GM19328 (cell line): Measurements from ENCODE around the gene TLR7.
A peak's percentile ranks its signal among the peaks of the same experiment; 100 is the strongest.

ENCODE experiments used
- ATAC-seq: cut with Tn5 transposase; IDR thresholded peaks from one replicate; pipeline ENCODE4 v1.9.1; 2021; ENCODE audit warnings: mild to moderate bottlenecking, moderate library complexity; ENCODE audit not compliant: unreplicated experiment

TLR7 gene

DNA sequence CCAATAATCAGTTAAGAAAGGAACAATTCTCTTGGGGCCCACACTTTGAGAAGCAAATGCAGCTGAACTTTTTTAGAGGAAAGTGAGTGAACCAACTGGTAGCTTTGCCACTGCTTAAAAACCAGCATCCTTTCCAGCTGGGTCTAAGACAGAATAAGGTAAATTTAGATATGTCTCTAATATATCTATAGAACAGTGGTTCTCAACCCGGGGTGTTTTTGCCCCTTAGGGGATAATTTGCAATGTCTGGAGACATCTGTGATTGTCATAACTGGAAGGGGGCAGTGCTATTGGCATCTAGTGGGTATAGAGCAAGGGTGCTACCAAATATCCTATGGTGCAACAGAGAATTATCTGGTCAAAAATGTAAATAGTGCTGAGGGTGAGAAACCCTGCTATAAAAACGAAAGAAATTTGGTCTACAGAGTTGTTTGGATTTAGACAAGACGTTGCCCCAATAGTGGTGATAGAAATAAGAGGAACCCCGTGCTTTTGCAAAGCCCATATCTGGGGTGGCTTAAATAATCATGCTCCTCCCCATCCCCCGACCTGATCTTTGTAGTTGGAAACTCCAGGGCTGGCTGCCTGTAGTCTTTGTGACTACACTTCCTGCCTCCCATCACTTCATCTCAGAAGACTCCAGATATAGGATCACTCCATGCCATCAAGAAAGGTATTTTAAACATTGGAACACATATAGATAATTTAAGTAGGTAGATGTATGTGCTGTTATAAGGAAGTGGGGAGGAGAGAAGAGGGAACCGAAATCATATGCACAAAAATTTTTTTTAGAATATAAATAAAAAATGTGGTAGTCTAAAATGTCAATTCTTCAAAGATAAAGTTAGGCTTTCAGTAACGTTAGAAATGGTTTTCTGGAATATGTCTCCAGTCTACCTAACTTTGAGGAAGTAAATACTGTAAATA is at the start of gene TLR7:
TLR7 (plus strand) TSS at position 622 of the 927 bp plus-strand sequence. CDS start 507 bp downstream, outside the sequence.
- ATAC-seq = no peak

DNA sequence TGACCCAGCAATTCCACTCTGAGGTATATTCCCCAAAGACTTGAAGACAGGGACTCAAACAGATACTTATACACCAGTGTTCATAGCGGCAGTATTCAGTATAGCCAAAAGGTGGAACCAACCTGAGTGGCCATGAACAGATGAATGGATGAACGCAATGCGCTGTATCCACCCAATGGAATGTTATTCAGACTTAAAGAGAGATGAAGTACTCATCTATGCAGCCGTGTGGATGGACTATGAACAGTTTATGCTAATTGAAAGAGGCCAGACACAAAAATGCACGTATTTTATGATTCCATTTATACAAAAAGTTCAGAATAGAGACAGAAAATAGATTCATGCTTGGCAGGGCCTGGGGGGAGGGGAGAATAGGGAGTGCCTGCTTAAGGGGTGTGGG is 49.3 kb upstream of the TLR7 start:
- no peak for ATAC-seq

DNA sequence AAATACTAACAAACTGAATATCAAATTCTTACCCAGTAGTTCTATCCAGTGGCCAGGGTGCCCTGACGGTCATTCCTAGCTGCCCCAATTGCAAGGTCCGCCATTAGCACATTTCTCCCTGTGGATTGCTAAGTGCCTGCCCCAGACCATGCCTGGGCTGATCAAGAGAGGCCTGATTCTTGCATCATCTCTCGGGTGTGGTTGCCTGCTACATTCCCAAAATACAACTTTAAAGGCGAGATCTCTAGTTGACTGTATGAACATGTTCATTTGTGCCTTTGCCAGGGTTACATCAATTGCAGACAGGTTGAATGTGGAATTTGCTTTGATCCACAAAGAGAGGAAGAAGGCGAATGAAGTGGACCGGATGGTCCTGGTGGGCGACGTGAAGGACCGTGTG is 47.6 kb upstream of the TLR7 start:
- no peak for ATAC-seq

DNA sequence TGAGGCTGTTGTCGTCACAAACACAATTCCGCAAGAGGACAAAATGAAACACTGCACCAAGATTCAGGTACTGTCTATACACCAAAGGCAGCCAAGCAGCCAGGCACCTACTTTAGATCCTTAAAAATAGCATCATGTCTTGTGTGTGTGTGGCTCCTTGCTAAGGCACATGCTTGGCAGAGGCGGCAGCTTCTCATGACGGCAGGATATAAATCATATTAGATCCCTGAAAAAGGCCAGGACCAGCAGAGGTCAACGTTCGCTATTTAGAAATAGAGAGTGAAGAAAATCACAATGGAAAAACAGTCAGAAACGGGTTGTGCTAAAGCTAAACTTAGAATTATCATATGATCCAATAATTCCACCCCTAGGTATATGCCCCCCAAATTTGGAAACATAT is 46.1 kb upstream of the TLR7 start:
- ATAC-seq = no peak

DNA sequence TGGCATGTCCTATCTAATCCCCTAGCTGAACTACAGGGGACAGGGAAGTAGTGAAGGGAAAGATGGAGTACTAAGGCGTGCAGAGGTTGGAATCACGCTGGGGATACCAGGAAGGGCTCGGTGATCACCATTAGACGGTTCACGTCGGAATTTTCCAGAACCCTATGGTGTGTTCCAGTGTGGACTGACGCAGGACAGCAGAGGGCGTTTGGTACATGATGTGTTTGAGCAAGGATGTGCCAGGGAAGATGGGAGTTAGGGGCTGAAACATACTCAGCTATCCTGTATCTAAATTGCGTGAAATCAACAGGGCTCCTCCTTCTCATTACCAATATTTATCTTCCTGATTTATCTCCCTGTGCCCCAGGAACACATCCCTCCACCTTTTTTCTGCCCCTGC is 41.9 kb upstream of the TLR7 start:
- ATAC-seq = no peak

DNA sequence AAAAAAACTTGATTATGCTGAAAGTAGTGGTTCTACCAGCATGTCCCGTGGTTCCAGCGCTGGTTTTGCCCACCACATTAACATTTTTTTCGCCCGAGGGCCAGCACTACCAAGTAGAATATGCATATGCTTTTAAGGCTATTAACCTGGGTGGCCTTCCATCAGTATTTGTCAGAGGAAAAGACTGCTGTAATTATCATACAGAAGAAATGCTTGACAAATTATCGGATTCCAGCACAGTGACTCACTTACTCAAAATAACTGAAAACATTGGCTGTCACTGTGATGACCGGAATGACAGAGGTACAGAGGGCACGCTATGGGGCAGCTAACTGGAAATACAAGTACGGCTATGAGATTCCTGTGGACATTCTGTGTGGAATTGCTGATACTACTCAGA is 41.1 kb upstream of the TLR7 start:
- no peak for ATAC-seq

DNA sequence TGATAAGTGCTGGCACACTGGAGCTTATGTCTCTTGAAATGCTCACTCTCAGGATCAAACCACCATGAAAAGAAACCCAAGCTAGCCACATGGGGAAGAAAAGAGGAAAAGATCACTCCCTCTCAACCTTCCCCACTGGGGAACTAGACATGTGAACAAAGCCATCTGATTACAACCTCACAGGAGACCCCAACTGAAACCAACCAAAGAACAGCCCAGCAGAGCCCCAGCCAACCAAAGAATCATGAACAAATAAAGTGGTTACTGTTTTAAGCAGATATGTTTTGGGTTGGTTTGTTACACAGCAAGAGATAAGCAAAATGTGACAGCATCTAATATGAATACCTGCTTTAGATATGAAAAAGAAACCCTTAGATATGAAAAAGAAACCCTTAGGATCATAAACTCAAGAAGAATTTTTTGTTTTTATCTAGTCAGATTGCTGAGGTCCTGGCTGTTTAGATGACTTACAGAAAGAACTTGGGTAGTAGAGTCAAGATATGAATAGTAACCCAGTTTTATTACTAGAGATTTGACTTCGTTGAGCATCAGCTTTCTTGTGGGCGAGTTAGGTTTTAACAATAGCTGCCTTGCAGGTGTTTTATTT is 23.7 kb upstream of the TLR7 start:
- ATAC-seq = peak; percentile 13

DNA sequence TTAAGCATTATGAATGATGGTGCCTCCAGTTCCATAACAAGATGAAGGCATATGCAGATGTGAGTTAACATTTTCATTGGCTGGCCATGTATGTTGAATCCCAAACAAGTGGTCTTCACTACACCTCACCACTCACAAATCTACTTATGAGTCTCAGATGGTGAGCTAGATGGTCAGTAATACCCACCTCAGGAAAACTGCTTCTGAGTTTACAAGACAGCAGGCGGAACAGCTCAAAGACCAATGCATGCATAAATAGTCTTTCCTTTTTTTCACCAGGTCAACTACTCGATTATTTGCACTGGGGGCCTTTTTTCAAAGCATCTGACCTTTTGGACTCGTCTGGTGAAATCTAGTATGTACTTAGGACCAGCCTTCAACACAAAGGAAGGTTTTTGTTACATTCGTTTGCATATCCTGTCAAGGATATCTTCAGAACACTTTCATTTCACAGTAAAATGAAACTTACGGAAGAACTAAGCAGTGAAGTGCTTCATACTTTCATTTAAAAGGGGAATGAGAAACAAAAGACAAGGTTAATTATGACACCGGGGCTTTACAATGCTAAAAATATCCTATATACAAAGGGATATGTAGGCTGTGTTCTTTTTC is 23.1 kb upstream of the TLR7 start:
- peak; percentile 87 for ATAC-seq

DNA sequence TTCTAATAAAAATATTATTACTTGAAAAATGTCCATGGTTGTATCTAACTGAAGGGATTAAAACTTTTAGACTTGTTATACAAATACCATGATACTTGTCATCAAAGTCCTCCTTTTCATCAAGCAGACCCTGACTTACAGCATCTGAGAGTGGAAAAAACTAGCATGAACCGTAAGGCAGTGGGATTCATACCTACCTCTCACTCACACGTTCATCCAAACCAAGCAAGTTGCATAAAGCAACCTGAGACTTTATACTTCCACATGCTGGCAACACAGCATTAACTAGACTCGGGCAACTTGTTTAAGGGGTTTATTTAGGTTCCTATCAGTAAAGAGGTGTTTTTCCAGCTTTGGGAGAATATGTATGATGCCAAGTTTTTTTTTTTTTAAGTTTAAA is 22.6 kb upstream of the TLR7 start:
- peak; percentile 25 for ATAC-seq

DNA sequence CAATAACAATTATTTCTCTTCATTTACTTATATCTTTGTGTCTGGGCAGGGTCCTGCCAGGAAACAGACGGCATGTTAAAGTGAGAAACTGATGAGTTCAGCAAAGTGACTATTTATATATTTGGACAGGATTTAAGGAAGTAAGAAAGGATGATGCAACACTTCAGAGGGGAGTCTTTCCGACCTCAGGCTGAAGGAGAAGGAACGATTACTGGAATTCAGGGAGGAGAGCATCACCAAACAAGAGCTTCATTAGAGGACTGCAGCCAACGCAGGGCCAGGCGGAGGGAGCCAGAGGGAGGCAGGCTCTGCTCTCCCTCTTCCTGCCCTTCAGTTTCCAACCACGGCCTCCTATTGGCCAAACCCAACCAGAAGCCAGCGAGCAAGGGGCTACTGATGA is 1.5 kb upstream of the TLR7 start:
- ATAC-seq = no peak

DNA sequence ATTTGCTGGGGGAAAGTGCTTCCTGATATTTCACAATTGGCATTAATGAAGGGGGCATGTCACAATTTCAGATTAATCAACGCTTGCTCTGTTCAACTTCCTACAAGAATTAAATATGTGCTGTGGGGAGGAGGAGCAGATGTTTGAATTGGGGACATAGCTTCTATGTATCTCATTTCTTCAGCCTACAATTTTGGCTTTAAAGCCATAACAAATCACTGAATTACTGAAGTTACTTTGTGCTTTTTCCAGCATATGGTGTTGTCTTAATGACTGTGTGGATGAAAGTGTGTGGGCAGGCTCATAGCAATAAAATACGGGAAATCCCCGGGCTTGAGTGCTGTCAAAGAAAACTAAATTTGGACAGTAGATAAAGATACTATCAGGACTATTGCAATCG is 813 bp downstream of the TLR7 start:
- ATAC-seq = no peak

DNA sequence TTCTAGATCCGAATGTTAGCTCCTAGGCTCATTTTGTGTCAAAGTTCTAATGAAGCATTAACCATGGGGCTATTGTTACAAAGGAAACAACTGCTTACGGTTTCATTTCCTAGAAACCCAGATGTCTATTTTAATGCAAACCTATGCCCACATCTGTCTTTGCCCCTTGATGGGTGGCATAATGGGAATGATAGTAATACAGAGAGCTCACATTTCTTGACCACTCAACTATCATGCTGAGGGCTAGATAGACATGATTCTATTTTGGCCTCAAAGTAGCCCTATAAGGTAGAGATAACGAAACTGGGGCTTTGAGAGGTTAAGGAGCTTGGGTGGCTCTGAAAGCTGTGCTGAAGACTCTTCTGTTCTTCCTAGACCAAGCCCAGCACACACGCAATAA is 1.9 kb downstream of the TLR7 start:
- ATAC-seq = no peak

DNA sequence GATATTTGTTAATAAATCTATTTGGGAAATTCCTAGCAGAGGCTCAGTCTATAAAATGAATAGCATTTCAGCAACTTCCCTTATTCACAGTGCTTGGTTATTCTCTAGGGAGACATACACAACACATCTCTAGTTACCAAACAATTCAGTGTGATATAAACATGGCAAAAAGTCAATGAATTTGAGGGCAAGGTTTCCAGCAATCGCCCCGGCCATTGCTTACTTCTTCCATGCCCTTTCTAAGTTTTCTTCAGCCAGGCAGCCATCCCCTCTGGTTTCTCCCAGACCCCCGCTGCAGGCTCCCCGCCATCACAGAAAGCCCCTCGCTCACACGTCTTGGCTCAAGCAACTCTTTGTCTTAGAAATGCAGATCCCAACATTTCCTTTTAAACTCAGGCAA is 4.4 kb downstream of the TLR7 start:
- no peak for ATAC-seq

DNA sequence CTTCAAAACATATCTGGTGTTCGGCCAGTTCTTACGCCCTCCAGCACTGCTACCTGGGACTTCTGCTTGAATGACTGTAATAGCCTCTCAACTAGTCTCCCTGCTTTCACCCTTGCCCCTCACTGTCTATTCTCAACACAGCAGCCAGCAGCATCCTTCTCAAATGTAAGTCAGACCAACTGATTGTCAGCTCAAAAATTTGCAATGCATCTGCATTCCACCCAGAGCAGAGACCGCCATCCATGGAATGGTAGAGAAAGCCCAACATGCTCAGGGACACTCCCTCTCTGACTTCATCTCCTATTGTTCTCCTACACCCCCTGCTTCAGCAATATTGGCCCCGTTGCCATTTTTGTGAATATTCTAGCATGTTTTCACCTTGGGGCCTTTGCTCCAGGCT is 5.9 kb downstream of the TLR7 start:
- ATAC-seq = no peak

DNA sequence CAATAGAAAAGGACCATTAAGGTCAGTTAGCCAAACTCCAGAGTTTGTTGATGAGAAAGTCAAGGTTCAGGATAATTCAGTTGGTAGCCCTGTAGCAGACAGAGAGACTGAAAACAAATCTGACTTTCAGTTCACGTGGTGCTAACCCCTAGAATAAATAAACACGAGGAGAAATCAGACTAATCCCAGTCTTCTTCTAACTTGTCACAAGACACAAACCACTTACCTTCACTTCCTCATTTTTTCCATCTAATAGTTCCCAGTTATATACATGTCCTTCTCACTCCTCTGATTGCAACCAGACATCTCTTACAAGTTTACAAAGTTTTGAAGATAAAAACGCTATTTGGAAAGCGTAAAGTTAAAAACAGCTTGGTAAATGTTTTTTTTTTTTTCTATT is 7.7 kb downstream of the TLR7 start:
- ATAC-seq = no peak

DNA sequence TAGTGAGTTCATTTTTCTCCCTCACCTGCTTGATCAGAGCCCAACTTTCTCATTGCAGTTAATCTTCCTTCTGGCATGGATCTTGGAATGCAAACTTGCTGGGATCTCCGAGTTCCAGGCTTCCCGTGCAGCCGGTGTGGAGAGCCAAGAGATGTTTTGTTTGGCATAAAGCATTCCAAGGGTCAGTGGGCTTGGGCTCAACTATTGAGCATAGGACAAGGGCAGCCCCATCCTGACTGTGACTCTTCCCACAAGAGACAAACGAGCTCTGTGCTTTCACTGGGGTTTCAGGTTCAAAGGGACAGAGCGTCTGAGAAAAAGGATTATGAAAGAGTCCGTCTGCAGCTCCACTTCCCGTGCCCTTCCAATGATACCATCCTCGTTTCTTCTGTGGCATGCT is 10.5 kb downstream of the TLR7 start:
- ATAC-seq = no peak

DNA sequence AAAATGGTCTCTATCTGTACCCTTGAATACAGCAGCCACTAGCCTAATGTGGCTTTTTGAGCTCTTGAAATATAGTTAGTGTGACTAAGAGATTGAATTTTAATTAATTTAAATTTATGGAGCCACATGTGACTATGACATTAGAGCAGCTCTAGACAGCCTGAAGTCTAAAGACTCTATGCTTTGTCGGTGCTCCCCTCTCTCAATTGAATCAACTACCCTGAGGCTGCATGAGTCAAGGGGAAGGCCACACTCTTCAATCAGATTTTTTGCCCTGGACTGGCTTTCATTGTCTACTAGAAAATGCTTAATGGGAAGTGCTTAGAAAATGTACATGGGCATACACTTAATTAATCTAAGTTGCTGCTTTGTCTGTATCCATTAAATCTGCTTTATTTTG is 11.7 kb downstream of the TLR7 start:
- no peak for ATAC-seq

DNA sequence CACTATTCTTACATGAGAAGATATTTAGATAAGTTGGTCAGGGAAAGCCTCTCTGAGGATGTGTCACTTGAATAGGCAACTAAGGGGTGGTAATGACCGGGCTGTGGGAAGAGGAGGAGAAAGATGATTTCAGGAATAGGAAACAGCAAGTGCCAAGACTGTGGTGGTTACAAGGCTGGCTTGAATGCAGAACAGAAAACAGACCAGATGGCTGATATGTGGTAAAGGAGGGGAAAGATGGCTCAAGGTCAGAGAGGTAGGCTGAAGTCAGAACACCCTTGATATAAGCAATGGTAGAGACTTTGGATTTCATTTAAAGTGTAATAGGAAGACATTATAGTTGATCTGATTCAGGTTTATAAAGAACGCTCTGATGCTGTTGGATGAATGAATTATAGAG is 15.0 kb downstream of the TLR7 start:
- no peak for ATAC-seq

DNA sequence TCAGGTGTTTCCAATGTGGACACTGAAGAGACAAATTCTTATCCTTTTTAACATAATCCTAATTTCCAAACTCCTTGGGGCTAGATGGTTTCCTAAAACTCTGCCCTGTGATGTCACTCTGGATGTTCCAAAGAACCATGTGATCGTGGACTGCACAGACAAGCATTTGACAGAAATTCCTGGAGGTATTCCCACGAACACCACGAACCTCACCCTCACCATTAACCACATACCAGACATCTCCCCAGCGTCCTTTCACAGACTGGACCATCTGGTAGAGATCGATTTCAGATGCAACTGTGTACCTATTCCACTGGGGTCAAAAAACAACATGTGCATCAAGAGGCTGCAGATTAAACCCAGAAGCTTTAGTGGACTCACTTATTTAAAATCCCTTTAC is 18.6 kb downstream of the TLR7 start:
- no peak for ATAC-seq

DNA sequence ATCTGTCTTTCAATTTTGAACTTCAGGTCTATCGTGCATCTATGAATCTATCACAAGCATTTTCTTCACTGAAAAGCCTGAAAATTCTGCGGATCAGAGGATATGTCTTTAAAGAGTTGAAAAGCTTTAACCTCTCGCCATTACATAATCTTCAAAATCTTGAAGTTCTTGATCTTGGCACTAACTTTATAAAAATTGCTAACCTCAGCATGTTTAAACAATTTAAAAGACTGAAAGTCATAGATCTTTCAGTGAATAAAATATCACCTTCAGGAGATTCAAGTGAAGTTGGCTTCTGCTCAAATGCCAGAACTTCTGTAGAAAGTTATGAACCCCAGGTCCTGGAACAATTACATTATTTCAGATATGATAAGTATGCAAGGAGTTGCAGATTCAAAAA is 19.7 kb downstream of the TLR7 start:
- no peak for ATAC-seq

DNA sequence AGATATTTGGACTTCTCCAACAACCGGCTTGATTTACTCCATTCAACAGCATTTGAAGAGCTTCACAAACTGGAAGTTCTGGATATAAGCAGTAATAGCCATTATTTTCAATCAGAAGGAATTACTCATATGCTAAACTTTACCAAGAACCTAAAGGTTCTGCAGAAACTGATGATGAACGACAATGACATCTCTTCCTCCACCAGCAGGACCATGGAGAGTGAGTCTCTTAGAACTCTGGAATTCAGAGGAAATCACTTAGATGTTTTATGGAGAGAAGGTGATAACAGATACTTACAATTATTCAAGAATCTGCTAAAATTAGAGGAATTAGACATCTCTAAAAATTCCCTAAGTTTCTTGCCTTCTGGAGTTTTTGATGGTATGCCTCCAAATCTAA is 20.3 kb downstream of the TLR7 start:
- ATAC-seq = no peak

DNA sequence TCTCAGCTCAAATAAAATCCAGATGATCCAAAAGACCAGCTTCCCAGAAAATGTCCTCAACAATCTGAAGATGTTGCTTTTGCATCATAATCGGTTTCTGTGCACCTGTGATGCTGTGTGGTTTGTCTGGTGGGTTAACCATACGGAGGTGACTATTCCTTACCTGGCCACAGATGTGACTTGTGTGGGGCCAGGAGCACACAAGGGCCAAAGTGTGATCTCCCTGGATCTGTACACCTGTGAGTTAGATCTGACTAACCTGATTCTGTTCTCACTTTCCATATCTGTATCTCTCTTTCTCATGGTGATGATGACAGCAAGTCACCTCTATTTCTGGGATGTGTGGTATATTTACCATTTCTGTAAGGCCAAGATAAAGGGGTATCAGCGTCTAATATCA is 20.9 kb downstream of the TLR7 start:
- ATAC-seq = no peak
